Gastrocnemius medialis (tissue), 4 donors: ENCODE results near the gene SCN9A.

ENCODE experiments used
- POLR2A ChIP-seq, 2 donors: fragments of 450-650 bp; IDR thresholded peaks; one replicate each; pipeline ENCODE4 v1.6.1; 2017; ENCODE audit warnings: antibody characterized with exemption in 2 of 2, mild to moderate bottlenecking in 2 of 2, moderate library complexity in 2 of 2
- TF ChIP-seq, protein P1 (sequence below), 5 experiments: fragments of 450-650 bp in 3 of 5; fragments of 200-600 bp in 2 of 5; sonication (generic) in 2 of 5; IDR thresholded peaks in 4 of 5; conservative IDR thresholded peaks in 1 of 5; 1 replicate in 4 of 5; 2 replicates in 1 of 5; pipeline ENCODE4 v1.5.1; 2016 to 2019; ENCODE audit warnings: antibody characterized with exemption in 5 of 5, mild to moderate bottlenecking in 3 of 5, moderate library complexity in 3 of 5

DNA sequence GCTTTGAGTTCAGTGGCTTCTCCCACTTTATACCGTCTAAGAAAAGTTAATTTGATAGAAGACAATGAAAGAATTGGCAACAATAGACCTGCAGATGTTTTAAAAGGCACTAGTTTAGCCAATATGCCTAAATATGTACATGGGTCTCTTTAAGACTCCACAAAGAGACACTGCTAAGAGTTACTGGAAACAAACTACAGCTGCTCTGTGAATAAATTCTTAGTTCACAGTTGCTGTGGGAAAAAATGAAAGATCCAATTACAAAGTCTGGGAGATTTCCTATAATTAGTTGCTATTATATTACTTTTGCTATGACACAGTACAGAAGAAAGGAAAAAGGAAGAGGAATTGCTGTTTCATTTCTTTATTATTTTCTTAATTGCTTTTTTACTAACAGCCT is 34.3 kb downstream of the SCN9A start:
- TF ChIP-seq, protein P1, sequence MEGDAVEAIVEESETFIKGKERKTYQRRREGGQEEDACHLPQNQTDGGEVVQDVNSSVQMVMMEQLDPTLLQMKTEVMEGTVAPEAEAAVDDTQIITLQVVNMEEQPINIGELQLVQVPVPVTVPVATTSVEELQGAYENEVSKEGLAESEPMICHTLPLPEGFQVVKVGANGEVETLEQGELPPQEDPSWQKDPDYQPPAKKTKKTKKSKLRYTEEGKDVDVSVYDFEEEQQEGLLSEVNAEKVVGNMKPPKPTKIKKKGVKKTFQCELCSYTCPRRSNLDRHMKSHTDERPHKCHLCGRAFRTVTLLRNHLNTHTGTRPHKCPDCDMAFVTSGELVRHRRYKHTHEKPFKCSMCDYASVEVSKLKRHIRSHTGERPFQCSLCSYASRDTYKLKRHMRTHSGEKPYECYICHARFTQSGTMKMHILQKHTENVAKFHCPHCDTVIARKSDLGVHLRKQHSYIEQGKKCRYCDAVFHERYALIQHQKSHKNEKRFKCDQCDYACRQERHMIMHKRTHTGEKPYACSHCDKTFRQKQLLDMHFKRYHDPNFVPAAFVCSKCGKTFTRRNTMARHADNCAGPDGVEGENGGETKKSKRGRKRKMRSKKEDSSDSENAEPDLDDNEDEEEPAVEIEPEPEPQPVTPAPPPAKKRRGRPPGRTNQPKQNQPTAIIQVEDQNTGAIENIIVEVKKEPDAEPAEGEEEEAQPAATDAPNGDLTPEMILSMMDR (IDR thresholded peaks at IDR 0.05 in 4 of 5, conservative IDR thresholded peaks at IDR 0.05 in 1 of 5) = no peak
- TF ChIP-seq POLR2A (IDR thresholded peaks at IDR 0.05) = no peak
